OCI-LY7 (cell line): ENCODE data around the gene POLR1E.

Experiments used
- EZH2phosphoT487 ChIP-seq: fragments of 200-600 bp; sonication (generic); IDR thresholded peaks from 2 replicates; pipeline ENCODE4 v1.6.1; 2018; ENCODE audit warnings: low read depth, borderline replicate concordance, mild to moderate bottlenecking, mixed run types, antibody characterized with exemption, low read length, moderate library complexity, mixed read lengths
- TF ChIP-seq, protein P1 (sequence below): fragments of 200-600 bp; sonication (generic); conservative IDR thresholded peaks from 2 replicates; pipeline ENCODE4 v1.5.1; 2014; ENCODE audit warnings: mild to moderate bottlenecking, antibody characterized with exemption, low read length, moderate library complexity, mixed read lengths

DNA sequence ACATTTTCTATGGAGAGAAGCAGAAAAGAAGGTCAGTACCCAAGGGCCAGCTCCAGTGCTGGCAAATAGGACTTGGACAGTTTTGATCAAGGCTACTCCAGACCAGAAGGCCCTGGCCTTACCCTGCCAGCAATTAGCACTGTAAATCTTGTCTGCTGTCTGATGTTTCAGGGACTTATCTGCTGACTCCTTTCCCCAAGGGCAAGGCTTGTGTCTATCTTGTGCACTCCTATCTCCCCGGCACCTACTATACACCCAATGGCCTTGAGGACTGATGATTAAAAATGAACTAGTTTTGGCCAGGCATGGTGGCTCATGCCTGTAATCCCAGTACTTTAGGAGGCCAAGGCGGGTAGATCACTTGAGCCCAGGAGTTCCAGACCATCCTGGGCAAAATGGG lies 37.2 kb downstream of the POLR1E start:
- TF ChIP-seq, protein P1, sequence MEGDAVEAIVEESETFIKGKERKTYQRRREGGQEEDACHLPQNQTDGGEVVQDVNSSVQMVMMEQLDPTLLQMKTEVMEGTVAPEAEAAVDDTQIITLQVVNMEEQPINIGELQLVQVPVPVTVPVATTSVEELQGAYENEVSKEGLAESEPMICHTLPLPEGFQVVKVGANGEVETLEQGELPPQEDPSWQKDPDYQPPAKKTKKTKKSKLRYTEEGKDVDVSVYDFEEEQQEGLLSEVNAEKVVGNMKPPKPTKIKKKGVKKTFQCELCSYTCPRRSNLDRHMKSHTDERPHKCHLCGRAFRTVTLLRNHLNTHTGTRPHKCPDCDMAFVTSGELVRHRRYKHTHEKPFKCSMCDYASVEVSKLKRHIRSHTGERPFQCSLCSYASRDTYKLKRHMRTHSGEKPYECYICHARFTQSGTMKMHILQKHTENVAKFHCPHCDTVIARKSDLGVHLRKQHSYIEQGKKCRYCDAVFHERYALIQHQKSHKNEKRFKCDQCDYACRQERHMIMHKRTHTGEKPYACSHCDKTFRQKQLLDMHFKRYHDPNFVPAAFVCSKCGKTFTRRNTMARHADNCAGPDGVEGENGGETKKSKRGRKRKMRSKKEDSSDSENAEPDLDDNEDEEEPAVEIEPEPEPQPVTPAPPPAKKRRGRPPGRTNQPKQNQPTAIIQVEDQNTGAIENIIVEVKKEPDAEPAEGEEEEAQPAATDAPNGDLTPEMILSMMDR, result no peak
- TF ChIP-seq EZH2phosphoT487, result no peak
